Measurements from ENCODE around the gene CD9.

Gene CD9

DNA sequence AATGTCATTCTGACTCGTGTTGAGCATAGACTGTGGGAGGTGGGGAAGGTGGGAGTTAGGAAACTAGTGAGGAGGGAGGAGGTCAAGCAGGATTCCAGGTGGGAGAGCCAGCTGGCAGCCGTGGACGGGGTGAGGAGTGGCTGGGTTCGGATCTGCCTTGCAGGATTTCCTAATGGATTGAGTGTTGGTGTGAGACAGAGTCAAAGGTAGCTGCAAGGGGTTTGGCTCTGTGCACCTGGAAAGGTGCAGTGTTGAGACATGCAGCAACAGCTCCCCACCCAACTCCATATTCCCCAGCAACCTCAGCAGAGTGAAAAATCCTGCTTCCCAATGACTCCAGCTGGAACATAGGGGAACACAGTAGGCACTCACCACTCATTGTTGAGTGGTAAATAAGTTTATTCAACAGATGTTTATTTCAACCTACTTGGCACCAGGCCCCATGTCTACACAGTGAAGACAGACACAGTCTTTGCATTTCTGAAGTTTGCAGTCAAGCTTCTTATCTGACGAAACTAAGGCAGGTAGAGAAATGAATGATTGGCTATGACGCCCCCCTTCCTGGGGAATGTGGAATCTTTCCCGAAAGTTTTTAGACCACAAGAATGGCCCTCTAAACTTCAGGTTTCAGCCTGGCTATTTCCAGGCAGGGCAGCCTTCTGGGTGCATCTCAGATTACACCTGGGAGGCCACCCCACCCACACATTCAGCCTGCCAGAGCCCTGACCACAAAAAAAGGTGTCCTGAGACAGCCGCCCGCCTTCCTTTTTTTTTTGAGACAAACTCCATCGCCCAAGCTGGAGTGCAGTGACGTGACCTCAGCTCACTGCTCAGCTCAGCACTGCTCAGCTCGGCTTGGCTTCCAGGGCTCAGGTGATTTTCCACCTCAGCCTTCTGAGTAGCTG is 72.4 kb downstream of the CD9 start:
- no peaks in the 10 kb centered on the region for H4K20me1 ChIP-seq (ENCODE audit: insufficient read depth, low read length)
- H3K36me3 ChIP-seq (ENCODE audit: insufficient read depth, low read length): no peaks in the 10 kb centered on the region
- H3K79me2 ChIP-seq (ENCODE audit: insufficient read depth, low read length): no peaks in the 10 kb centered on the region
- no peak overlapping the region for H3K4me3 ChIP-seq (ENCODE audit: low read depth in 1 of 2, low read length in 2 of 2)
- no peak overlapping the region for H2AFZ ChIP-seq (ENCODE audit: low read depth, low read length)
- H3K4me1 ChIP-seq (ENCODE audit: insufficient read depth, low read length): no peaks in the 10 kb centered on the region
- no peak overlapping the region for H3K27ac ChIP-seq (ENCODE audit: low read length)
- TF ChIP-seq, protein P1, sequence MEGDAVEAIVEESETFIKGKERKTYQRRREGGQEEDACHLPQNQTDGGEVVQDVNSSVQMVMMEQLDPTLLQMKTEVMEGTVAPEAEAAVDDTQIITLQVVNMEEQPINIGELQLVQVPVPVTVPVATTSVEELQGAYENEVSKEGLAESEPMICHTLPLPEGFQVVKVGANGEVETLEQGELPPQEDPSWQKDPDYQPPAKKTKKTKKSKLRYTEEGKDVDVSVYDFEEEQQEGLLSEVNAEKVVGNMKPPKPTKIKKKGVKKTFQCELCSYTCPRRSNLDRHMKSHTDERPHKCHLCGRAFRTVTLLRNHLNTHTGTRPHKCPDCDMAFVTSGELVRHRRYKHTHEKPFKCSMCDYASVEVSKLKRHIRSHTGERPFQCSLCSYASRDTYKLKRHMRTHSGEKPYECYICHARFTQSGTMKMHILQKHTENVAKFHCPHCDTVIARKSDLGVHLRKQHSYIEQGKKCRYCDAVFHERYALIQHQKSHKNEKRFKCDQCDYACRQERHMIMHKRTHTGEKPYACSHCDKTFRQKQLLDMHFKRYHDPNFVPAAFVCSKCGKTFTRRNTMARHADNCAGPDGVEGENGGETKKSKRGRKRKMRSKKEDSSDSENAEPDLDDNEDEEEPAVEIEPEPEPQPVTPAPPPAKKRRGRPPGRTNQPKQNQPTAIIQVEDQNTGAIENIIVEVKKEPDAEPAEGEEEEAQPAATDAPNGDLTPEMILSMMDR (IDR thresholded peaks at IDR 0.05; ENCODE audit: borderline replicate concordance, extremely low read depth, low read length, poor library complexity, severe bottlenecking): no peak
- no peak for TF ChIP-seq EZH2 (IDR thresholded peaks at IDR 0.05; ENCODE audit: borderline replicate concordance, low read depth, low read length, severe bottlenecking)
- H3K9ac ChIP-seq (ENCODE audit: low read depth, low read length): no peak overlapping the region
- ATAC-seq (ENCODE audit: insufficient read depth, low read depth) (no peak), DNase-seq (no peak)
- H3K4me2 ChIP-seq (ENCODE audit: insufficient read depth, low read length): no peak overlapping the region
- peaks cover 25% of the 10 kb centered on the region for H3K27me3 ChIP-seq (ENCODE audit: insufficient read depth, low read length, poor library complexity)
- H3K9me3 ChIP-seq (ENCODE audit: insufficient read depth, low read length, severe bottlenecking): no peaks in the 10 kb centered on the region

- H3K9ac ChIP-seq (ENCODE audit: low read depth, low read length): no peak overlapping the region
- no peaks in the 10 kb centered on the region for H3K36me3 ChIP-seq (ENCODE audit: insufficient read depth, low read length)
- no peak overlapping the region for H3K4me2 ChIP-seq (ENCODE audit: insufficient read depth, low read length)
- peaks cover 29% of the 10 kb centered on the region for H3K27me3 ChIP-seq (ENCODE audit: insufficient read depth, low read length, poor library complexity)
- no peaks in the 10 kb centered on the region for H3K79me2 ChIP-seq (ENCODE audit: insufficient read depth, low read length)
- no peak for TF ChIP-seq EZH2 (IDR thresholded peaks at IDR 0.05; ENCODE audit: borderline replicate concordance, low read depth, low read length, severe bottlenecking)
- TF ChIP-seq, protein P1 (IDR thresholded peaks at IDR 0.05; ENCODE audit: borderline replicate concordance, extremely low read depth, low read length, poor library complexity, severe bottlenecking): no peak
- no peak for DNase-seq
- ATAC-seq (ENCODE audit: insufficient read depth, low read depth): no peak
- no peaks in the 10 kb centered on the region for H3K9me3 ChIP-seq (ENCODE audit: insufficient read depth, low read length, severe bottlenecking)
- H3K4me3 ChIP-seq (ENCODE audit: low read depth in 1 of 2, low read length in 2 of 2): no peak overlapping the region
- H3K4me1 ChIP-seq (ENCODE audit: insufficient read depth, low read length): no peaks in the 10 kb centered on the region
- no peak overlapping the region for H3K27ac ChIP-seq (ENCODE audit: low read length)
- H4K20me1 ChIP-seq (ENCODE audit: insufficient read depth, low read length): no peaks in the 10 kb centered on the region
- no peak overlapping the region for H2AFZ ChIP-seq (ENCODE audit: low read depth, low read length)
These were observed 73.0 kb downstream of the CD9 start for GRCh38 chr12:6273205-6273540.

DNA sequence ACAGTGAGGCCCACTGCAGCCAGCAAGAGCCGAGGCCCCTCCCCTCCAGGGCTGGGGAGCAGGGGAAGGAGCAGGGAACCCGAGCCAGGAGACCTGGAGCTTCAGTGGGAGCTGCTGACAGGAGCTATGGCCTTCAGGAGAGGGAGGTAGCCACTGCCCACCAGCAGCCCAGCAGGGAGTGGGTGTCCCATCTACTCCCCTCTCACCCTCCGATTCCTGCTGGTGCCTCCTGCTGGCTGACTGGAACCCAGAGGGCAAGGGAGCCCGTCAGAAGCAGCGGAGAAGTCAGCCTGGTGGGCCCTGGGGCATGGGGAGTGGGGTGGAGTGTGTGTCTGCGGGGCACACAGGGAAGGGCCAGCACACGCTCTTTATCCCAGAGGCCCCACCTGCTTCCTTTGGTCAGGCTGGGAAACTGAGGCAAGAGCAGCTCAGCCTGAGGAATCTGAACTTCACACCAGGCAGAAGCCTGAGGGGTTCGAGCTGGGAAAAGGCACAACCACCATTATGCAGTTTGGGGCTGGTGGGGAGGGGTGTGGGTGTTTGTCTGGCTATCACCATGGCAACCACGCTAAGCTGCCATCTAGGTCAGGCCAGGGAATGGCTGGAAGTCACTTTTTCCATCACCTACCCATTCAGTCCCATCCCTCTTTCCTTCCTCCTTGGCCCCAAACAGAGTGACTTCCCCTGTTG is 73.5 kb downstream of the CD9 start:
- H2AFZ ChIP-seq (ENCODE audit: low read depth, low read length): no peak overlapping the region

More for the DNA sequence above, 73.5 kb downstream of the CD9 start:
- H3K4me2 ChIP-seq (ENCODE audit: insufficient read depth, low read length): no peak overlapping the region
- no peak for ATAC-seq (ENCODE audit: insufficient read depth, low read depth)
- peaks cover 4% of the 10 kb centered on the region for H3K4me1 ChIP-seq (ENCODE audit: insufficient read depth, low read length)
- no peak overlapping the region for H3K9ac ChIP-seq (ENCODE audit: low read depth, low read length)
- no peak overlapping the region for H3K27ac ChIP-seq (ENCODE audit: low read length)
- TF ChIP-seq, protein P1 (IDR thresholded peaks at IDR 0.05; ENCODE audit: borderline replicate concordance, extremely low read depth, low read length, poor library complexity, severe bottlenecking): no peak
- no peak for TF ChIP-seq EZH2 (IDR thresholded peaks at IDR 0.05; ENCODE audit: borderline replicate concordance, low read depth, low read length, severe bottlenecking)
- no peaks in the 10 kb centered on the region for H3K79me2 ChIP-seq (ENCODE audit: insufficient read depth, low read length)
- no peaks in the 10 kb centered on the region for H4K20me1 ChIP-seq (ENCODE audit: insufficient read depth, low read length)
- no peaks in the 10 kb centered on the region for H3K36me3 ChIP-seq (ENCODE audit: insufficient read depth, low read length)
- no peak for DNase-seq
- H3K27me3 ChIP-seq (ENCODE audit: insufficient read depth, low read length, poor library complexity): peaks cover 30% of the 10 kb centered on the region
- no peak overlapping the region for H3K4me3 ChIP-seq (ENCODE audit: low read depth in 1 of 2, low read length in 2 of 2)
- H3K9me3 ChIP-seq (ENCODE audit: insufficient read depth, low read length, severe bottlenecking): no peaks in the 10 kb centered on the region

Data from DND-41 (cell line).